Esophagus muscularis mucosa (tissue), 4 donors: ENCODE results near the gene SNX15. TPM values are rescaled to one million over a fixed set of nuclear protein-coding genes. Genes with fewer than 3 reads are reported as not detected.
"Not testable (repeated sequence)": the region's sequence is repeated elsewhere in the genome, so short reads cannot be mapped to it uniquely, and the experiment has no call there.

Source experiments
- DNase-seq: peaks from one replicate; pipeline ENCODE4 v3.0.0-alpha.2; 2017; ENCODE audit errors: extremely low spot score
- H3K27ac ChIP-seq, 4 donors: fragments of 200-600 bp; sonication (generic); replicated peaks in 1 of 4; 1 replicate in 3 of 4; 2 replicates in 1 of 4; pipeline ENCODE4 v1.5.1; 2016 to 2019; ENCODE audit warnings: mild to moderate bottlenecking in 1 of 4
- H3K27me3 ChIP-seq, 4 donors: fragments of 200-600 bp; sonication (generic); one replicate each; pipeline versions ENCODE4 v1.5.1 to v1.6.0; 2016 to 2019
- H3K36me3 ChIP-seq, 4 donors: fragments of 200-600 bp; sonication (generic); one replicate each; pipeline ENCODE4 v1.5.1; 2016 to 2019
- H3K4me1 ChIP-seq, 4 donors: fragments of 200-600 bp; sonication (generic); one replicate each; pipeline ENCODE4 v1.5.1; 2016 to 2019
- H3K4me3 ChIP-seq, 4 donors: fragments of 200-600 bp; sonication (generic); 1 replicate in 2 of 4; 2 replicates in 2 of 4; pipeline ENCODE4 v1.5.1; 2016 to 2019; ENCODE audit warnings: mild to moderate bottlenecking in 4 of 4, moderate library complexity in 1 of 4
- H3K9me3 ChIP-seq, 4 donors: fragments of 200-600 bp; sonication (generic); 1 replicate in 3 of 4; 2 replicates in 1 of 4; pipeline ENCODE4 v1.5.1; 2016 to 2019
- CTCF ChIP-seq, 3 experiments: fragments of 200-600 bp in 2 of 3; fragments of 450-650 bp in 1 of 3; sonication (generic) in 2 of 3; IDR thresholded peaks; one replicate each; pipeline ENCODE4 v1.5.1; 2017 to 2019; ENCODE audit warnings: antibody characterized with exemption in 3 of 3, mild to moderate bottlenecking in 2 of 3, moderate library complexity in 1 of 3
- EP300 ChIP-seq: sonication (generic); formaldehyde crosslinking; IDR thresholded peaks from one replicate; pipeline ENCODE4 v1.6.1; 2017; ENCODE audit warnings: antibody characterized with exemption
- POLR2A ChIP-seq: fragments of 450-650 bp; IDR thresholded peaks from one replicate; pipeline ENCODE4 v1.6.1; 2017; ENCODE audit warnings: antibody characterized with exemption, moderate library complexity, mild to moderate bottlenecking, low read depth
- POLR2AphosphoS5 ChIP-seq, 2 donors: sonication (generic); formaldehyde crosslinking; IDR thresholded peaks; one replicate each; pipeline ENCODE4 v1.6.1; 2017; ENCODE audit warnings: antibody characterized with exemption in 2 of 2
- WGBS: methylation state at CpG from one replicate; pipeline ENCODE4 v1.1.5; 2018; 5-methylcytosine and 5-hydroxymethylcytosine counted together
- intact Hi-C: fragments of 100-400 bp; cut with DNase I; formaldehyde crosslinking; loops from one replicate; pipeline ENCODE4 v1.15.1; 2023
- total RNA-seq, 4 donors: library from RNA; depleted of rRNA; stranded (reverse); fragments of >200 nt; gene quantifications; one replicate each; pipeline versions ENCODE4 v1.1.0 to v1.2.1, GENCODE V29; 2016

The SNX15 gene
- total RNA-seq, 4 donors from 2014 or later, result 21.2 to 57.1 (median 33.1) TPM

GRCh38 chr11:65021003-65021402, 6.2 kb upstream of the SNX15 start:
- Histone ChIP-seq H3K36me3 (peaks cover 24 to 58% (median 47%) of the 10 kb centered on the region in 4 donors), H3K4me3 (no peak overlapping the region), H3K27ac (no peak overlapping the region), H3K4me1 (peaks cover 0 to 13% (median 8%) of the 10 kb centered on the region in 4 donors), H3K9me3 (no peaks in the 10 kb centered on the region), H3K27me3 (no peaks in the 10 kb centered on the region)
- TF ChIP-seq EP300, result no peak
- no peak for TF ChIP-seq CTCF (IDR thresholded peaks at IDR 0.05)
- no peak for TF ChIP-seq POLR2A
- DNase-seq, result no peak
- 82% methylated on average over 3 of the region's 3 CpGs for WGBS
- intact Hi-C loops, result no loop called here

GRCh38 chr11:65021509-65021908, 5.7 kb upstream of the SNX15 start:
- no peak for DNase-seq
- WGBS, result 94% methylated on average over 10 of the region's 11 CpGs
- Histone ChIP-seq H3K27me3 (no peaks in the 10 kb centered on the region), H3K27ac (no peak overlapping the region), H3K4me1 (peaks cover 0 to 9% (median 3%) of the 10 kb centered on the region in 4 donors), H3K4me3 (no peak overlapping the region), H3K9me3 (no peaks in the 10 kb centered on the region), H3K36me3 (peaks cover 24 to 58% (median 47%) of the 10 kb centered on the region in 4 donors)
- intact Hi-C loops, result no loop called here
- TF ChIP-seq POLR2A (no peak), EP300 (no peak), POLR2AphosphoS5 (IDR thresholded peaks at IDR 0.05) (no peak), CTCF (IDR thresholded peaks at IDR 0.05) (no peak)

GRCh38 chr11:65023502-65023901, 3.7 kb upstream of the SNX15 start:
- intact Hi-C loops, DNase-seq, H3K4me3 ChIP-seq, H3K27me3 ChIP-seq, H3K27ac ChIP-seq, H3K9me3 ChIP-seq: not testable (repeated sequence)
- H3K36me3 ChIP-seq, result peaks cover 24 to 45% (median 40%) of the 10 kb centered on the region in 4 donors
- H3K4me1 ChIP-seq, result peaks cover 5 to 14% (median 11%) of the 10 kb centered on the region in 4 donors
- WGBS, result 90% methylated on average over 6 of the region's 8 CpGs

GRCh38 chr11:65026810-65027209, 429 bp upstream of the SNX15 start:
- WGBS, result 54% methylated on average over 10 of the region's 10 CpGs
- intact Hi-C loops, result loop anchor here (5.0 kb wide), 1 partner anchor 110 kb away; the partner anchor contains the start of gene ATG2A
- peak overlapping the region; percentile 84 to 92 (median 89) for H3K27ac ChIP-seq

GRCh38 chr11:65032216-65032615, 5.0 kb downstream of the SNX15 start:
- no peak overlapping the region for H3K4me3 ChIP-seq
- intact Hi-C loops, result no loop called here
- H3K27me3 ChIP-seq, result no peaks in the 10 kb centered on the region
- WGBS, result 80% methylated on average over 10 of the region's 13 CpGs
- H3K27ac ChIP-seq, result no peak overlapping the region
- H3K9me3 ChIP-seq, result no peaks in the 10 kb centered on the region
- H3K36me3 ChIP-seq, result peaks cover 45 to 70% (median 59%) of the 10 kb centered on the region in 4 donors
- no peak for DNase-seq
- H3K4me1 ChIP-seq, result peaks cover 14 to 35% (median 26%) of the 10 kb centered on the region in 4 donors
- TF ChIP-seq EP300, result no peak
- TF ChIP-seq CTCF (IDR thresholded peaks at IDR 0.05), result no peak
- TF ChIP-seq POLR2AphosphoS5 (IDR thresholded peaks at IDR 0.05), result no peak
- TF ChIP-seq POLR2A, result no peak

More at GRCh38 chr11:65026810-65027209, 429 bp upstream of the SNX15 start:
- Histone ChIP-seq H3K9me3 (no peaks in the 10 kb centered on the region), H3K4me1 (peaks cover 11 to 40% (median 27%) of the 10 kb centered on the region in 4 donors), H3K27me3 (no peaks in the 10 kb centered on the region), H3K36me3 (peaks cover 5 to 29% (median 13%) of the 10 kb centered on the region in 4 donors), H3K4me3 (peak overlapping the region; percentile 65 to 74 (median 70))
- no peak for DNase-seq
- no peak for TF ChIP-seq POLR2A
- TF ChIP-seq EP300, result no peak
- TF ChIP-seq CTCF (IDR thresholded peaks at IDR 0.05), result no peak
- no peak for TF ChIP-seq POLR2AphosphoS5 (IDR thresholded peaks at IDR 0.05)
